ENCODE measurements around the gene CEP104. TPM values are rescaled to one million over a fixed set of nuclear protein-coding genes. Genes with fewer than 3 reads are reported as not detected.
A peak's percentile ranks its signal among the peaks of the same experiment; 100 is the strongest.

Gene CEP104
- total RNA-seq, 8 experiments from 2014 or later: 12.2 to 26.5 (median 19.8) TPM

- in situ Hi-C loops (cut with MboI; ENCODE audit: low pct_unique_long_range_greater_than_20kb in 2 of 9, low sequenced_read_pairs in 9 of 9, unreplicated experiment in 9 of 9): no loop called here
- WGBS, 10 experiments: 87 to 100% (median 95%) methylated on average over 1 to 29 of the region's 30 CpGs; no CpG with 5 or more reads in 2 of the 10 experiments
- Histone ChIP-seq H3K27ac (no peak overlapping the region), H3K4me1 (replicated peaks in 1 of 2) (peaks cover 0 to 2% of the 10 kb centered on the region in 2 donors), H3K4me3 (no peak overlapping the region)
- ATAC-seq (replicated peaks in 6 of 8): no peak
Observed at GRCh38 chr1:3783651-3784474, 73.1 kb downstream of the CEP104 start.

GRCh38 chr1:3780901-3781300, 76.1 kb downstream of the CEP104 start:
- ATAC-seq (replicated peaks in 6 of 8): no peak
- Histone ChIP-seq H3K4me3 (no peak overlapping the region), H3K27ac (no peak overlapping the region), H3K4me1 (replicated peaks in 1 of 2) (peaks cover 2 to 6% of the 10 kb centered on the region in 2 donors)
- in situ Hi-C loops (cut with MboI; ENCODE audit: low pct_unique_long_range_greater_than_20kb in 2 of 9, low sequenced_read_pairs in 9 of 9, unreplicated experiment in 9 of 9): no loop called here
- WGBS, 10 experiments: 71 to 100% (median 87%) methylated on average over 1 to 17 of the region's 21 CpGs; no CpG with 5 or more reads in 3 of the 10 experiments

GRCh38 chr1:3779912-3780416, 77.0 kb downstream of the CEP104 start:
- peaks cover 11 to 15% of the 10 kb centered on the region in 2 donors for H3K4me1 ChIP-seq (replicated peaks in 1 of 2)
- WGBS, 10 experiments: 76 to 95% (median 88%) methylated on average over 1 to 18 of the region's 20 CpGs; no CpG with 5 or more reads in 1 of the 10 experiments
- ATAC-seq (replicated peaks in 6 of 8): no peak
- no peak overlapping the region for H3K4me3 ChIP-seq
- no peak overlapping the region for H3K27ac ChIP-seq
- in situ Hi-C loops (cut with MboI; ENCODE audit: low pct_unique_long_range_greater_than_20kb in 2 of 9, low sequenced_read_pairs in 9 of 9, unreplicated experiment in 9 of 9): no loop called here

- Histone ChIP-seq H3K27ac (no peak overlapping the region), H3K4me1 (replicated peaks in 1 of 2) (peaks cover 17 to 21% of the 10 kb centered on the region in 2 donors), H3K4me3 (no peak overlapping the region)
- ATAC-seq (replicated peaks in 6 of 8): no peak
- 67 to 100% (median 88%) methylated on average over 1 to 19 of the region's 23 CpGs; no CpG with 5 or more reads in 2 of the 10 experiments for WGBS, 10 experiments
- in situ Hi-C loops (cut with MboI; ENCODE audit: low pct_unique_long_range_greater_than_20kb in 2 of 9, low sequenced_read_pairs in 9 of 9, unreplicated experiment in 9 of 9): no loop called here
Observed at GRCh38 chr1:3779265-3779911, 77.6 kb downstream of the CEP104 start.

- no peak overlapping the region for H3K27ac ChIP-seq
Observed at GRCh38 chr1:3778590-3779264, 78.3 kb downstream of the CEP104 start.

GRCh38 chr1:3777647-3778589, 79.1 kb downstream of the CEP104 start:
- no peak for ATAC-seq (replicated peaks in 6 of 8)
- in situ Hi-C loops (cut with MboI; ENCODE audit: low pct_unique_long_range_greater_than_20kb in 2 of 9, low sequenced_read_pairs in 9 of 9, unreplicated experiment in 9 of 9): no loop called here
- WGBS, 10 experiments: 80 to 88% (median 83%) methylated on average over 1 to 6 of the region's 20 CpGs; no CpG with 5 or more reads in 6 of the 10 experiments
- no peak overlapping the region for H3K4me3 ChIP-seq
- peaks cover 21 to 36% of the 10 kb centered on the region in 2 donors for H3K4me1 ChIP-seq (replicated peaks in 1 of 2)
- H3K27ac ChIP-seq: no peak overlapping the region

More at GRCh38 chr1:3778590-3779264, 78.3 kb downstream of the CEP104 start:
- 33 to 100% (median 80%) methylated on average over 1 to 5 of the region's 14 CpGs; no CpG with 5 or more reads in 3 of the 10 experiments for WGBS, 10 experiments
- no peak for ATAC-seq (replicated peaks in 6 of 8)
- peaks cover 21 to 28% of the 10 kb centered on the region in 2 donors for H3K4me1 ChIP-seq (replicated peaks in 1 of 2)
- no peak overlapping the region for H3K4me3 ChIP-seq
- in situ Hi-C loops (cut with MboI; ENCODE audit: low pct_unique_long_range_greater_than_20kb in 2 of 9, low sequenced_read_pairs in 9 of 9, unreplicated experiment in 9 of 9): no loop called here

GRCh38 chr1:3777078-3777547, 79.9 kb downstream of the CEP104 start:
- no peak for ATAC-seq (replicated peaks in 6 of 8)
- in situ Hi-C loops (cut with MboI; ENCODE audit: low pct_unique_long_range_greater_than_20kb in 2 of 9, low sequenced_read_pairs in 9 of 9, unreplicated experiment in 9 of 9): no loop called here
- no peak overlapping the region for H3K4me3 ChIP-seq
- no peak overlapping the region for H3K27ac ChIP-seq
- peaks cover 21 to 40% of the 10 kb centered on the region in 2 donors for H3K4me1 ChIP-seq (replicated peaks in 1 of 2)
- 80 to 100% (median 100%) methylated on average over 1 to 2 of the region's 10 CpGs; no CpG with 5 or more reads in 7 of the 10 experiments for WGBS, 10 experiments

- H3K4me3 ChIP-seq: no peak overlapping the region
- peak overlapping the region in 1 of 2 donors; percentile 36 for H3K27ac ChIP-seq
- no peak for ATAC-seq (replicated peaks in 6 of 8)
- in situ Hi-C loops (cut with MboI; ENCODE audit: low pct_unique_long_range_greater_than_20kb in 2 of 9, low sequenced_read_pairs in 9 of 9, unreplicated experiment in 9 of 9): no loop called here
- 88 to 93% (median 90%) methylated on average over 2 to 14 of the region's 21 CpGs; no CpG with 5 or more reads in 6 of the 10 experiments for WGBS, 10 experiments
- H3K4me1 ChIP-seq (replicated peaks in 1 of 2): peaks cover 29 to 47% of the 10 kb centered on the region in 2 donors
Observed at GRCh38 chr1:3776231-3776961, 80.6 kb downstream of the CEP104 start.

- peak overlapping the region; percentile 14 to 72 for H3K27ac ChIP-seq
- ATAC-seq (replicated peaks in 6 of 8): peak; percentile 4 to 43 (median 38)
- in situ Hi-C loops (cut with MboI; ENCODE audit: low pct_unique_long_range_greater_than_20kb in 2 of 9, low sequenced_read_pairs in 9 of 9, unreplicated experiment in 9 of 9): no loop called here
- no peak overlapping the region for H3K4me3 ChIP-seq
- WGBS, 10 experiments: 0 to 60% (median 21%) methylated on average over 2 to 7 of the region's 27 CpGs; no CpG with 5 or more reads in 4 of the 10 experiments
- H3K4me1 ChIP-seq (replicated peaks in 1 of 2): peaks cover 32 to 52% of the 10 kb centered on the region in 2 donors
Observed at GRCh38 chr1:3775490-3776230, 81.4 kb downstream of the CEP104 start.

- Histone ChIP-seq H3K27ac (peak overlapping the region; percentile 14 to 72), H3K4me1 (replicated peaks in 1 of 2) (peaks cover 32 to 55% of the 10 kb centered on the region in 2 donors), H3K4me3 (no peak overlapping the region)
- ATAC-seq (replicated peaks in 6 of 8): peak in 6 of 8 experiments; percentile 3 to 33 (median 24)
- in situ Hi-C loops (cut with MboI; ENCODE audit: low pct_unique_long_range_greater_than_20kb in 2 of 9, low sequenced_read_pairs in 9 of 9, unreplicated experiment in 9 of 9): no loop called here
- 30 to 87% (median 47%) methylated on average over 3 to 5 of the region's 17 CpGs; no CpG with 5 or more reads in 6 of the 10 experiments for WGBS, 10 experiments
Observed at GRCh38 chr1:3774946-3775489, 82.0 kb downstream of the CEP104 start.
